Uterus (tissue), 2 donors: ENCODE measurements around the gene SPDYE4.

Experiments used
- CTCF ChIP-seq, 4 experiments: fragments of 200-600 bp in 2 of 4; fragments of 450-650 bp in 2 of 4; sonication (generic) in 2 of 4; IDR thresholded peaks; one replicate each; pipeline ENCODE4 v1.5.1; 2016 to 2019; ENCODE audit warnings: antibody characterized with exemption in 4 of 4, mild to moderate bottlenecking in 2 of 4, moderate library complexity in 1 of 4
- POLR2A ChIP-seq, 2 donors: fragments of 450-650 bp; IDR thresholded peaks; one replicate each; pipeline ENCODE4 v1.6.1; 2016; ENCODE audit warnings: antibody characterized with exemption in 2 of 2, mild to moderate bottlenecking in 1 of 2, moderate library complexity in 1 of 2

- TF ChIP-seq CTCF (IDR thresholded peaks at IDR 0.05) (no peak), POLR2A (IDR thresholded peaks at IDR 0.05) (no peak)
These were observed 40.7 kb upstream of the SPDYE4 start, which contains the start of gene MFSD6L for GRCh38 chr17:8798846-8799569.
